HL-60/S4 treated with retinoic acid at 250 ng/mL for 4 days and 3 days (cell line): ENCODE measurements around the gene AEN.
"Not testable (repeated sequence)": the region's sequence is repeated elsewhere in the genome, so short reads cannot be mapped to it uniquely, and the experiment has no call there.

Experiments used
- in situ Hi-C: fragments of 300-500 bp; cut with MboI; formaldehyde crosslinking; loops from 2 replicates; pipeline ENCODE4 v1.7.0; 2022; ENCODE audit warnings: low sequenced_read_pairs

AEN gene

GRCh38 chr15:88629071-88629470 is 7.9 kb downstream of the AEN start:
- in situ Hi-C loops = loop anchor here (10.0 kb wide), 1 partner anchor 154 kb away; no protein-coding TSS in a partner anchor

GRCh38 chr15:88630141-88630721 is 9.1 kb downstream of the AEN start:
- in situ Hi-C loops = no loop called here

DNA sequence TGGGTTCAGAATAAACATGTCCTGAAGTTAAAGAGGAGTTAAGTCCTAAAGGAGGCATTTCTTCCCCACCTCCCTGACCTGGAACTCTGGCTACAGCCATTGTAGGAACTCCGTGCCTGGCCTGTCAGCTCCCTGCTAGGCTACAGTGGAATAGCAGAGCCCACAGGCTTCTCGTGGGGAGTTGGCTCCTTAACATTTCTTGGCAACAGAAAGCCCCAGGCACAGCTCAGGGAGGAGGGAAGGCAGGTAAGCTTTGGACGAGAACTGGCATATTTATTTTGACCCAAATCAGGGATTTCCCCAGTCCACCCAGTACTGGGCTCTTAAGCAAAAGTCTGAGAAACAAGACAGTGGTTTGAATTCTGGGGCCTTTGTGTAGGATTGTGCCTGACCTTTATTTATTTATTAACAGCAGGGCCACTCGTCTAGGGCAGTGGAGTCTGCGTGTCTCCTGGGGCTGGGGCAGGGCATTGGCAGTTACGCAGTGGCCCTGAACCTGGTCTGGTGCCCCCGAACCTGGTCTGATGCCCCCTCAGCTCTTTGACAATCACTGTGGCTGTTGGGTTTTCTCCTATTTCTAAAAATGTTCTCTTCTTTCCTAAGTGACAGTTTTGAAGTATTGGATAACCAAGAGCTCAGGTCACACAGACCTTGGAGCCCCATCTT is 9.8 kb downstream of the AEN start:
- in situ Hi-C loops = no loop called here

- in situ Hi-C loops = no loop called here
These were observed 10.4 kb downstream of the AEN start for GRCh38 chr15:88631464-88632028.

- in situ Hi-C loops = not testable (repeated sequence)
These were observed 11.7 kb downstream of the AEN start for GRCh38 chr15:88632797-88633196.

DNA sequence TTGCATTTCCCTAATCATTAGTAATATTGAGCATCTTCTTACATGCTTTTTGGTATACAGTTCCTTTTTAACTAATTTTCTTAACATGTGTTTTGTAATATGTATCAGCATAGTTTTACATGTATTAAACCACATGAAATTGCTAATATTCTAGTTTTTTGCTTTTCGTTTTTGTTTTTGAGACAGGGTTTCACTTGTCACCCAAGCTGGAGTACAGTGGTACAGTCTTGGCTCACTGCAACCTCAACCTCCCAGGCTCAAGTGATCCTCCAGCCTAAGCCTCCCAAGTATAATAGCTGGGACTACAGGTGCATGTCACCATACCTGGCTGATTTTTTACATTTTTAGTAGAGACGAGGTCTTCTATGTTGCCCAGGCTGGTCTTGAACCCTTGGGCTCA is 13.3 kb downstream of the AEN start:
- in situ Hi-C loops = no loop called here

- in situ Hi-C loops = no loop called here
These were observed 14.2 kb downstream of the AEN start for GRCh38 chr15:88635318-88635717.

- in situ Hi-C loops = no loop called here
These were observed 14.9 kb downstream of the AEN start for GRCh38 chr15:88636050-88636449.

DNA sequence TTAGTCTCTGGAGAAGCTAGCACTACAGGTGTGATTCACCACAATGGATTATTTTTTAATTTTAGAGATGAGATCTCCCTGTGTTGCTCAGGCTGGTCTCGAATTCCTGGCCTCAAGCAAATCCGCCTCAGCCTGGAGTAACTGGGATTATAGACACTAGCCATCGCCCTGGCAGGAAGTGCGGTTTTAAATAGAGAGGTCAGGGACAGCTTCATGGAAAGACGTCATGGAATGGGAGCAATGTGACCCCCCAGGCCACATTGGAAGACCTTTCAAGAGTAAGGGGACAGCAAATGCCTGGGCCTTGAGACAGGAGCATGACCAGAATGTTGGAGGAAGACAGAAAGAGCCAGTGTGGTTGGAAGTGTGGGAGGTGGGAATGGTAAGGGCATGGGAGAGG is 15.5 kb downstream of the AEN start:
- in situ Hi-C loops = no loop called here

DNA sequence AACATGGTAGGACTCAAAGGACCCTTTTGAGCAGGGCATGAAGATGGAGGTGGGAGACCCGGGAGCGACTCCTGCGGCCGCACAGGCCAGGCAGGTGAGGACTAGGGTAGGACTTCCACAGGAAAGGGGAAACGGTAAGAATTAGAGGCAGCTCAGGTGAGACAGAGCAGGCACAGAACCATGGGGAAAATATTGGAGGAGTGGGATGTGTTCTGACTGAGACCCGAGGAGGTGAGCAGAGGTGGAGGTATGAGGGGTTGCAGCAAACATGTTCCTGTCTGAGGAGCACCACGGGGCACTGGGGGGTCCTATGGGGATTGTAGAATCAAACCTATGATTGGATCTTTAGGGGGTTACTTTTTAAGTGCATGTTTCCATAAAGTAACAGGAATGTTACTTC is 16.3 kb downstream of the AEN start:
- in situ Hi-C loops = no loop called here

DNA sequence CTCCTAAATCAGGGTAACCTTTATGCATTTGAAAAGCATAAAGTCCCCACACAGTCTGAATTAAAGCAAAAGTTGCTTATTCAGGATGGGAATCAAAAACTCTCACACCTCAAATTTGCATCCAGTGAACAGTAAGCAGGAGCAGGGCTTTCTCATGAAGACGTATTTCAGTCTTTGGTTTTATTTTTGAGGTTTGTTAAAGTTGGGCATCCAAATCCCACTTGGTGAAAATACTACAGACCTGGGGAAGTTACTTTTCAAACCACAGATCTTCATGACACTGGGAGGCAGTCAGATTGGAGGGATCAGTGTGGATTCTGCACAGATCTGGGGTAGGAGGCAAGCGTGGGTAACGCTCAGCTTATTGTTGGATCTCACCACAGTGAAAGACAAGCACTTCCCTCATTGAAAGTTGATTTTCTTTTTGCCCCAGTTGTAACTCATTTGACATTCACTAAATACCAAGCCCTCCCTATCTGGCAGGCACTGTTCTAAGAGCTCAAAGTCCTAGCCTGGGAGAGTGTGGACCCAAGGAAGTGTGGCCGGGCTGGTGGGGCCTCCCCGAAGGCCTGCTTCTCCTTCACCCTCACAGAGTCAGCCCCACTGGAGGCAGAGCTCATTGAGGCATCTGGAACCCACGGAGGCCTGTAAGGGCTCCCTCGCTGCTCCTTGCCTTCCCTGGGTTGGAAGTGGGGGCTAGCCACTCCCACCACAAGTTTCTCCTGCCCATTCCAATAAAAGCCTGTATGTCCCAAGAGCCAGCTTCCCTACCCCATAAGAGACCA is 16.9 kb downstream of the AEN start:
- in situ Hi-C loops = no loop called here

GRCh38 chr15:88638626-88639372 is 17.7 kb downstream of the AEN start, which contains the start of gene ISG20:
Gene ISG20, plus strand, starts transcription at chr15:88639016. Its CDS starts 351 bp downstream, at chr15:88639367.
- in situ Hi-C loops = no loop called here

DNA sequence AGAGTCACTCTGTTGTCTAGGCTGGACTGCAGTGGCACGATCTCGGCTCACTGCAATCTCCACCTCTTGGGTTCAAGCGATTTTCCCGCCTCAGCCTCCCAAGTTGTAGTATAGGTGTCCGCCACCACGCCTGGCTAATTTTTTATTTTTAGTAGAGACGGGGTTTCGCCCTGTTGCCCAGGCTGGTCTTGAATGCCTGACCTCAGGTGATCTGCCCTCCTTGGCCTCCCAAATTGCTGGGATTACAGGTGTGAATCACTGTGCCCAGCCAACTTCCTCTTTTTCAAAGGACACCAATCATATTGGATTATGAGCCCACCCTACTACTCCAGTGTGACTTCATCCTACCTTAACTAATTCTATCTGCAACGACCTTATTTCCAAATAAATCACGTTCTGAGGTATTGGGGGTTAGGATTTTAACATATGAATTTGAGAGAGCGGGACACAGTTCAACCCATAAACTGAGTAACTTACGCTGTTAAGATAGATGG is 20.9 kb downstream of the AEN start:
- in situ Hi-C loops = no loop called here

- in situ Hi-C loops = not testable (repeated sequence)
These were observed 21.4 kb downstream of the AEN start for GRCh38 chr15:88642514-88642913.

GRCh38 chr15:88644741-88645140 is 23.6 kb downstream of the AEN start:
- in situ Hi-C loops = no loop called here

GRCh38 chr15:88645171-88646087 is 24.3 kb downstream of the AEN start:
- in situ Hi-C loops = no loop called here

DNA sequence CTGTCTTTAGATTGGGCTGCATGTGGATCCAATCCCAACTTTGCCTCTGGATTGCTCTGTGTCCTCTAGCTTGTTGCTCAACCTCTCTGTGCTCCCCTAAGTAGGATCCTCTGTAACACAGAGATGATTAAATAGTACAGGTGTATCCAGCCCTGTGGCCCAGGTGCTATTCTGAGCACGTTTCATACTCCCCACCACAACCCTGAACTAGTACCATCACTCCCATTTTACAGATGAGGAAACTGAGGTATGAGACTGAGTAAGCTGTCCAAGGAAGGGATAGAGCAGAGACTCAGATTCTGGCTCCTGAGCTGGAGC is 24.9 kb downstream of the AEN start:
- in situ Hi-C loops = no loop called here

DNA sequence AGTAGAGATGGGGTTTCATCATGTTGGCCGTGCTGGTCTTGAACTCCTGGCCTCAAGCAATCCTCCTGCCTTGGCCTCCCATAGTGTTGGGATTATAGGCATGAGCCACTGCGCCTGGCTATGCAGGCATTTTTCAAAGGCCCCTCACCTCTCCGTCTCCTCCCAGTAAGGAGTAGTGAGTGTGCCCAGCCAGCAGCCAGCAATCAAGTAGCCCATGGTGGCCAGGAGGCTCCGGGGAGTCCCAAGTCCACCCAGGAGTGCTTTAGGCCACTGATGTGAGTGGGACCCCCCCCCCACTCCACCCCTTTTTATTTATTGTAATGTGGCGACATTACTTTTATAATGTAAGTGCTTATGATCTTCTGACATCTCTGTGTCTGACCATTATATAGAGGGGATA is 25.8 kb downstream of the AEN start:
- in situ Hi-C loops = no loop called here

- in situ Hi-C loops = no loop called here
These were observed 26.4 kb downstream of the AEN start for GRCh38 chr15:88647351-88648105.
